Pons (tissue), 1 donor: ENCODE results near the gene ZBTB7B.
"Not testable (repeated sequence)": the region's sequence is repeated elsewhere in the genome, so short reads cannot be mapped to it uniquely, and the experiment has no call there.

Source experiments
- DNase-seq: peaks from one replicate; pipeline ENCODE4 v3.0.0-alpha.2; 2016; ENCODE audit warnings: low spot score

ZBTB7B gene

GRCh38 chr1:154969246-154969645, 33.4 kb upstream of the ZBTB7B start:
- no peak for DNase-seq

DNA sequence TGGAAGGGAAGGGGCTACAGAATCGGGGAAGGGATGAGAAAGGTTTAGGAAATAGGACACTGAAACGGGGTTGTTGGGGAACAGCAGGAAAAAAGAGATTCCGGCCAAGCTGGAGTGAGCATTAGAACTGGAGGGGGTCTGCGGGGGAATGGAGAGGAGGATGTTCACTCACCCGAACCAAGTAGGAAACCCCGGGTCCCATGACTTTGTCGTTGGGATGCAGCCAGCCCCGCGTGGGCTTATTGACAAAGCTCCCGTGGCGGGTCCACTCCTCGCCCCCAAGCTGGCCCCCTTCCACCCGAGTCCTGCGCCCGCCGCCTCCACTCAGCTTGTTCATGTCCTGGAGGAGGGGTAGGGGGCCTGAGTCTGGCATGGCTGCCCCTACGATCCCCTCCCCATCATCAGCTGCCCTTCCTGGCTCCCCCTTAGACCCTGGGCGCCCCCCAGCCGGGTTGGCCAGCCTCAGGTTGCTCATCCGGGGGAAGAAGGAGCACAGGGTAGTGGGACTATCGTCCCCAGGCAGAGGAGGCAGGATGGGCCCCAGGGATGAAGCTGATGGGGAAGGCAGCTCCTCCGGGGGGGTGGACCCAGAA, 32.6 kb upstream of the ZBTB7B start:
- no peak for DNase-seq

DNA sequence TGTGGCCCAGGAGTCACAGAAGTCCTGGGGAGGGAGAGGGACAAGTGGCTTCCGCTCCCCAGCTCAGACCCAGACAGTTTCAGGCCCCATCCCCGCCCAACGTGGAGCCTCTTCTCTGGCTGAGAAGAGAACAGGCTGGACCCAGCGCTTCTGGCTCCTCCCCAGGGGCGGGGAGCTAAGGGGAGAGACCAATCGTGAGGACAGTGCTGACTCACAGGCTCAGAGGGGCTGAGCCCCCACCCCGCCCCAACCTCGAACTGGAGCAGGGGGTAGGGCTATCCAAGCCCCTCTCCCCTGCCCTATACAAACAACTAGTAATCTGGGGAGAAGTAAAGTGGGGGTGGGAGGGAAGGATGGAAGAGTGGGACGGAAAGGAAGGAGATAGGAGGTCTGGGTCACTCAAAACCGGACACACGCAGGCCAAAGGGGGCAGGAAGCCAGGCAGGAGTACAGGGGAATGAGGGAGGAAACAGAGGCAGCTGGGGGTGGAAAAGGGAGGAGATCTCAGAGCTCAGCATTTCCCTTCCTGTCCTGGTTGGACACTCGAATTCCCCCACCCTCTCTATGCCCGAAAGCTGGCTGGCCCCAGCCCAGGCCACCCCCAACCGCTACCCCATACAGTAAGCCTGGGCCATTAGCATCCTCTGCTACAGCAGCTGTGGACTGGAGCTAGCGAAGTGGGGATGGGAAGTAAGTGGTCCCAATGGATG, 31.8 kb upstream of the ZBTB7B start, which contains the start of gene SHC1:
Gene SHC1, minus strand, starts transcription at position 117 of the 710 bp plus-strand sequence. CDS start 221 bp downstream, outside the sequence.
- peak; percentile 90 for DNase-seq

GRCh38 chr1:154971341-154971998, 31.1 kb upstream of the ZBTB7B start:
- DNase-seq: no peak

DNA sequence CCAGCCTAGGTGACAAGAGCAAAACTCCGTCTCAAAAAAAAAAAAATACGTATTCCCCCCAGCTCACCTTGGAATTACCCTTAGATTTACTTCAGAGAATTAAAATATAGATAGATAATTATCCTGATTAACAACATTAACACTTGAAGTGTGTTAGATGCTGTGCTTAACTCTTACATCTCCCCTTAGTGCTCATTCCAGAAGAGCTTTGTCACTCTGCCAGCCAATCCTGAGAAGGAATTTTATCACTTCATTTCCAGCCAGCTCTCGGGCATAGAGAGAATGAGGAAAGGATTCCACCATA, 30.4 kb upstream of the ZBTB7B start:
- no peak for DNase-seq

DNA sequence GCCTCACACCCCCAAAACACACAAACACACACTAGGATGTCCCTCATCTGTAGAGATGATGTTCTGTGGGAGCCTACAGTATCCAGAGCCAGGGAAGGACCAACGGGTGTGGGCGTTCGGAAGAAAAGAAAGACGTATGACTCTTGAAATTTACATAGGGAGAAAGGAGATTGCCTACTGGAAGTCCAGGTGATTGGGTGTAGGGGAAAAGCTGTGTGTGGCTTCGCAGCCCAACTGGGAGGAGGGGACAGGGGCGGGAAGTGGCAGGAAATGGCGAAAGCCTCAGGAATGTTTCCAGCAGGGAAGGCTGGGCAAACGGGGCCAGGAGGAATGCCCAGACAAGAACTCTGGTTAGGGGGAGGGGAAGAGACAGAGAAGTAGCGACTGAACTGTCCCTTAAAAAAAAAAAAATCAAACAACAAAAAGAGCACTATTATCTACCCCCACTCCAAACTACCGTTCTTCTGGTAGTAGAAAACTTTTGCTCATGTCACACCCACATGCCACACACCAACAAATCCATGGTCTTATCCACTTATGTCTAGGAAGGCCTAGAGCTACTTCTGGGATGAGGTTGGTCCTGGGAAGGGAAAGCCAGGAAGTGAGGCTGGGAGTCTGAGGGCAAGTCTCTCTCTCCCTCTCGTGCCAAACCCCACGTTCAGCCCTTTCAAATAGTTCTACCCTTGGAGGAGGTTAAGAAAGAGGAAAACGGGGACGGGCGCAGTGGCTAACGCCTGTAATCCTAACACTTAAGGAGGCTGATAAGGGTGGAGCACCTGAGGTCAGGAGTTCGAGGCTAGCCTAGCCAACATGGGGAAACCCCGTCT, 29.9 kb upstream of the ZBTB7B start:
- no peak for DNase-seq

DNA sequence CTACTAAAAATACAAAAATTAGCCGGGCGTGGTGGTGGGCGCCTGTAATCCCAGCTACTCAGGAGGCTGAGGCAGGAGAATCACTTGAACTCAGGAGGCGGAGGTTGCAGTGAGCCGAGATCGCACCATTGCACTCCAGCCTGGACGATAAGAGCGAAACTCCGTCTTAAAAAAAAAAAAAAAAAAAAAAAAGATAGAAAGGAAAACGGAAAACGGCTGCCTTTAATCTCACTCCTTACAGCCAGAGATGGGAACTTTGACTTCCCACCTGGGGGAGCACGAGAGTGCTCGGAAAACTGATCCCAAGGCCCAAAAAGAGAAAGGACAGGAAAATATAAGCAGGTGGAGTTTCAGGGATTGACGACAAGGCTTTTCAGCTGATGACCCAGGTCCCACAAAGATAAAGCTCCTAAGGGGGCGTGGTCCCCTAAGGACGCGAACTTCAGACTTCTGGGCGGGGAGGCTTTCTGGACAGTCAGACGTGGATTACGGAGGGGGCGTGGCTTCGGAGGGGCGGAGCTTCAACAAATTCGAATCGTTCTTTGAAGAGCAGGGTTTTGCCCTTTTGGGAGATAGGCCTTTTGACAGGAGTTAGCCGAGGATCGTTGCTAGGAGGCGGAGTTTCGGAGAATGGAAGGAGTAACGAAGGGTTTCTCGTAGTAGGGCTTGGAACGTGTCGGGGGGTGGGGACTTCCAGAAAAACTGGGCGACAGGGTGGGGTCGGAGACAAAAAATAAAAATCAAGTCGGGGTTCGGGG, 29.1 kb upstream of the ZBTB7B start:
- DNase-seq: peak; percentile 91

DNA sequence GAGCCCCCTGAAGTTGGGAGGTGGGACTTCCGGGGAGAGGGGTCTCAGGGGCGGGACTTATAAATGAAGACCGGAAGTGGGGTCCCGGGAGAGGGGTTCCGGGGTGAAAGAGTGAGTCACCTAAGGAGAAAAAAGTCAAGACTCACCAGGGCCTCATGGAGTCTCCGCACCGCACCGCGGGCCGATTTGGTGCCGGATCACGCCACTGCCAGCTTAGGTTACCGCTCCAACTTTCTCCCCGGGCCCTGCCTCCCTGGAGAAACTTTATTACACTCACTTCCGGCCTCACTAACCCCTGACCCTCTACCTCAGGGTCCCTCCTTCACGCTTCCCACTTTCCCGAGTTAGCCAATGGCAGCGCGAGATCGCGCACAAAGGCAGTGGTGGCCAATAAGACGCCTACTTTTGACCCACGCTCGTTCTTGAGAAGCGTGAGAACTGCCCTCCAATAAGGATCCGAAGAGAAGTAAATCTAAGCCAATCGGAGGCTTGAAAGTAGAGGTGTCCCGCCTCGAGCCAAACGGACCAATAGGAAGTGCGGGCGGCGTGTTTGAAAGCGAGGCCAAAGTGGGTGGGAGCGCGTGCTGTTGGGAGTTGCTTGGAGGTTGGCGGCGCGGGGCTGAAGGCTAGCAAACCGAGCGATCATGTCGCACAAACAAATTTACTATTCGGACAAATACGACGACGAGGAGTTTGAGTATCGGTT, 28.3 kb upstream of the ZBTB7B start, which contains the start of gene CKS1B:
Gene CKS1B, plus strand, starts transcription at position 580 of the 706 bp plus-strand sequence. Its CDS starts 65 bp downstream, at position 645.
- peak; percentile 100 for DNase-seq

- DNase-seq: peak; percentile 98
These were observed 27.7 kb upstream of the ZBTB7B start for GRCh38 chr1:154974808-154975408.

DNA sequence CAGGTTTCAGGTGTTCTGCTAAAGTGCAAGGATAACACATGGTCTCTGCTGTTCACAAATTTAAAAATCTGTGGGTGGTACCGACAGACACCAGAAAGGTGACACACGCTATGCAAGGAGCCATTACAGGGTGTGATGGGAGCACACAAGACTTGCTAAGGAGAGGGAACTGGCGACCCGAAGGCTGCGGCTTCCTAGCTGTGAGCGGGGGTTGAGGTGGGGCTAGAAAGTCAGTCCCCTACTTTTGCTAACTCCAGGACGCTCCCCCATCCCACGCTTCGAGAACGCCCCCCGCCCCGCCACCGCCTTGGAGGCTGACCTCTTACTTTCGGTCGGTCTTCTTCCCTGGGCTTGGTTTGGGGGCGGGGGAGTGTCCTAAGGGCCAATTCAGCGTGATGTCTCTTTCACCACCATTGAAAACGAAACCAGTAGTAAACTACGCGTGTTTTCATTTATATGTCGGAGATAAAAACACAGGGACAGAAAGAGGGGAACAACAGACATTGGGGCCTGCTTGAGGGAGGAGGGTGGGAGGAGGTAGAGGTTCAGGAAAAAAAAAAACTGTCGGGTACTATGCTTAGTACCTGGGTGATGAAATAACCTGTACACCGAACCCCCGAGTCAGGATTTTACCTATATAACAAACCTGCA, 27.1 kb upstream of the ZBTB7B start:
- peak; percentile 53 for DNase-seq

GRCh38 chr1:154977762-154978161, 24.8 kb upstream of the ZBTB7B start:
- not testable (repeated sequence) for DNase-seq

- no peak for DNase-seq
These were observed 24.2 kb upstream of the ZBTB7B start for GRCh38 chr1:154978360-154978759.

- DNase-seq: no peak
These were observed 20.3 kb upstream of the ZBTB7B start for GRCh38 chr1:154982341-154982740.

DNA sequence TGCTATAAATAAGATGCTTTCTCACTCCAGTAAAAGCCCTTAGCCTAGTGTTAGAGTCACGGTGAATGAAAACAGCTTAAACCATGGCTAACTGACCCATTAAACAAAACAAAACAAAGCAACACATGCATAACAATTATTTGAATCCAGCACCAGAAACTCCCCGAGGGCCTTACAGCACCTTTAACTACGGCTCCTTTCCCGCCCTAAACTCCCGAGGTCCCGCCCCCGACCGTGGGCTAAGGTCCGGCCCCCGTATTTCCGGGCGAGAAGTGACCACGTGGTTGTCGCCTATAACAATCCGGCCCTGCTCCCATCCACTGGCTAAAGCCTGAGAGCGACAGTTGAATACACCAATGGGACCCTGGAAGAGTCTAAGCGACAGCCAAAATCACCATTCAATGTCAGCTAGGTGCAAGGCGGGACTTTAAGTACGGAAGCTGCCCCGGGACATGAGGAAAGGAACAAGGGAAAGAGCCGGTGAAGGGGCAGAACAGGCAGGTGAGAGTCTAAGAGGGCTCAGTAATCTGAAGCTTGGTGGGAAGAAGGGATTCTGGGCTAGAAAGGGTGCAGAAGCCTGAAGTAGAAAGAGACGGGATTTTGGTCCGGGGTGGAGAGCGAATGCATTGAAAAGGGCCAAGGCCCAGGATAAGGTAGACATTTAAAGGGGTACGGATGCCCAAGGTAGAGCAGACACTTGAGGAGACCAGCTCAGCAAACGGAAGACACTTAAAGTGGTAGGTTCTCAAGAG, 19.5 kb upstream of the ZBTB7B start, which contains the start of gene FLAD1:
Gene FLAD1, plus strand, starts transcription at position 448 of the 752 bp plus-strand sequence. CDS start 351 bp downstream, outside the sequence.
- DNase-seq: peak; percentile 99

DNA sequence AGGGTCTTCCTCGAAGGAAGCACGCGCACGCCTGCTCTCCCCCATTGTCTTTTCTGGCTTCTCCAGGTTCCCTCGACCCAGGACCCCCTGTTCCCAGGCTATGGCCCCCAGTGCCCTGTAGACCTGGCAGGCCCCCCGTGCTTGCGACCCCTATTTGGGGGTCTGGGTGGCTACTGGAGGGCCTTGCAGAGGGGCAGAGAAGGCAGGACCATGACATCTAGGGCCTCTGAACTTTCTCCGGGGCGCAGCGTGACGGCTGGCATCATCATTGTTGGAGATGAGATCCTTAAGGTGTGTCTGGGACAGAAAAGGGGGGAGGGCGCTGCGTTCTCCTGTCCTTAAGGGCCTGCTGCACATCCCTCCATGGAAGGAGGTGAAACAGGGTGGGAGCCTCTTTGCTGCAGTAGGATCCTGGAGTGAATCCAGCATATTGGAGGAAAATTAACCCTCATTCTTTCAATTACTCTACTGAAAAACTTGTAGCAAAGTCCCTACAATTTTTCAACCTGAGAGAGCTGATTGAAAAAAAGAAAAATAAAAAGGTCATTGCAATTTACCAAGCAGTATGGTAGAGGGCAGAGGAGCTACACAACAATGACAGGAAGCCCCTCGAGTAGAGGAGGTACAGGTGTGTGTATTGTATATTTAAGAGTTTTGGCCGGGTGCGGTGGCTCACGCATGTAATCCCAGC, 18.7 kb upstream of the ZBTB7B start:
- DNase-seq: no peak

DNA sequence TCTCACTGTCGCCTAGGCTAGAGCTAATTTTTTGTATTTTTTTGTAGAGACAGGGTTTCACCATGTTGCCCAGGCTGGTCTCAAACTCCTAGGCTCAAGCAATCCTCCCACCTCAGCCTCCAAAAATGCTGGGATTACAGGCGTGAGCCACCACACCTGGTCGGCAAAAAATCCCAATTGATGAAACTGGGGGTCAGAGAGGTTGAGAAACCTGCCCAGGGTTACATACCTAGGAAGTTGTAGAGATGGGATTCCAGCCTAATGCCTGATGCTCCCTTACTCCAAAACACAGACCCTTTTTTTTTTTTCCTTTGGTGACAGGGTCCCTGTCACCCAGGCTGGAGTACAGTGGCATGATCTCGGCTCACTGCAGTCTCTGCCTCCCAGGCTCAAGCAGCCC, 15.9 kb upstream of the ZBTB7B start:
- not testable (repeated sequence) for DNase-seq

DNA sequence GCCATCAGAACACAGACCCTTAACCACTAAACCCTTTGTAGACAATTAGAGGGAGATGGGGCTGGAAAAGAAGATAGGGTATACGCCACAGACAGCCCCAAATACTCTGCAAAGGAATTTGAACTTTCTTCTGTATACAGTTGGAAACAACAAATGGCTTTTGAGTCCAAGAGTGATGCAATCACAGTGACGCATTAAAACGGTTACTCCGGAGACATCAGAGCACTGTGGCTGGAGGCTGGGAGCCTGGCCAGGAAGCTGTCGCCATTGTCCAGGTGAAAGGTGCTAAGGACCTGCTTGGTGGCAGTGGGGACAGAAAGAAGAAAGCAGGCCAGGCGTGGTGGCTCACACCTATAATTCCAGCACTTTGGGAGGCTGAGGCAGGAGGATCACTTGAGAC, 15.3 kb upstream of the ZBTB7B start:
- DNase-seq: no peak
